A549 (cell line): ENCODE results near the gene SLAMF1. TPM values are rescaled to one million over a fixed set of nuclear protein-coding genes. Genes with fewer than 3 reads are reported as not detected.
A peak's percentile ranks its signal among the peaks of the same experiment; 100 is the strongest.

ENCODE experiments used
- ATAC-seq, 2 experiments: fragments of 200-7000 bp in 1 of 2; fragments of >200 bp in 1 of 2; cut with Nextera tagmentation in 1 of 2; cut with Tn5 transposase in 1 of 2; 3 replicates each; pipeline versions ENCODE4 v1.8.0 to v1.9.1; 2018 to 2020; ENCODE audit warnings: mild to moderate bottlenecking in 1 of 2, moderate library complexity in 1 of 2
- CTCF ChIA-PET: fragments of 300-600 bp; sonication (Branson Sonifier 250); formaldehyde crosslinking; extraction: SDS; loops from one replicate; lab custom pipeline; 2021; ENCODE audit warnings: antibody characterized with exemption, inconsistent platforms; lab: Yijun Ruan, JAX
- POLR2A ChIA-PET: fragments of 350-600 bp; formaldehyde crosslinking; extraction: SDS; loops from one replicate; lab custom pipeline; 2021; ENCODE audit warnings: antibody characterized with exemption, inconsistent platforms; lab: Yijun Ruan, JAX
- DNase-seq, 2 experiments: peaks; one replicate each; pipeline versions ENCODE4 v3.0.0 to v3.0.0-alpha.2; 2011 to 2016; ENCODE audit warnings: low read depth in 1 of 2, low spot score in 1 of 2
- FAIRE-seq: peaks from 2 replicates; lab custom pipeline; 2011; peaks lifted over from hg19 to GRCh38; lab: Jason Lieb, UNC
- H3K27ac ChIP-seq, 2 experiments: fragments of >200 bp; sonication (Bioruptor Twin); formaldehyde crosslinking; 3 replicates each; pipeline ENCODE4 v1.5.1; 2016 to 2017
- H3K4me1 ChIP-seq: fragments of >200 bp; sonication (Bioruptor Twin); formaldehyde crosslinking; 3 replicates; pipeline ENCODE4 v1.6.1; 2016
- H3K4me2 ChIP-seq: fragments of >200 bp; sonication (Bioruptor Twin); formaldehyde crosslinking; 3 replicates; pipeline ENCODE4 v1.6.1; 2016
- H3K4me3 ChIP-seq: fragments of >200 bp; sonication (Bioruptor Twin); formaldehyde crosslinking; 3 replicates; pipeline ENCODE4 v1.5.1; 2016
- H3K9me3 ChIP-seq: fragments of >200 bp; sonication (Bioruptor Twin); formaldehyde crosslinking; 3 replicates; pipeline ENCODE4 v1.6.1; 2016
- CHD4 ChIP-seq: fragments of 200-600 bp; sonication (generic); IDR thresholded peaks from 2 replicates; pipeline ENCODE4 v1.6.1; 2016; ENCODE audit warnings: antibody characterized with exemption, mild to moderate bottlenecking, borderline replicate concordance
- CTCF ChIP-seq: fragments of >200 bp; sonication (Bioruptor Twin); formaldehyde crosslinking; IDR thresholded peaks from 3 replicates; pipeline ENCODE4 v1.5.1; 2016
- E2F6 ChIP-seq: IDR thresholded peaks from 2 replicates; pipeline ENCODE4 v1.6.1; 2012; ENCODE audit warnings: low read depth, borderline replicate concordance
- ESRRA ChIP-seq: fragments of 150-350 bp; IDR thresholded peaks from 2 replicates; pipeline ENCODE4 v1.6.1; 2014; ENCODE audit warnings: mild to moderate bottlenecking, low read length, borderline replicate concordance
- FOSL2 ChIP-seq, 2 experiments: fragments of 450-650 bp in 1 of 2; fragments of >200 bp in 1 of 2; sonication (Bioruptor Twin) in 1 of 2; formaldehyde crosslinking; IDR thresholded peaks; 2 replicates each; pipeline versions ENCODE4 v1.5.0 to v1.6.1; 2016 to 2020; ENCODE audit warnings: mild to moderate bottlenecking in 1 of 2, moderate library complexity in 1 of 2
- FOXS1 ChIP-seq: fragments of 250-450 bp; sonication (Bioruptor Pico); IDR thresholded peaks from 2 replicates; pipeline ENCODE4 v1.5.0; 2020; ENCODE audit warnings: mild to moderate bottlenecking, moderate library complexity
- HEYL ChIP-seq: fragments of 250-450 bp; sonication (Bioruptor Pico); IDR thresholded peaks from 2 replicates; pipeline ENCODE4 v1.8.0; 2021; ENCODE audit warnings: mild to moderate bottlenecking, moderate library complexity
- HMGXB4 ChIP-seq: fragments of 250-450 bp; sonication (Bioruptor Pico); IDR thresholded peaks from 2 replicates; pipeline ENCODE4 v1.5.0; 2021; ENCODE audit warnings: mild to moderate bottlenecking, moderate library complexity, borderline replicate concordance
- HOXB13 ChIP-seq: fragments of 250-450 bp; sonication (Bioruptor Pico); IDR thresholded peaks from 2 replicates; pipeline ENCODE4 v1.5.0; 2020; ENCODE audit warnings: low read depth, mild to moderate bottlenecking, moderate library complexity
- HOXB5 ChIP-seq: fragments of 250-450 bp; sonication (Bioruptor Pico); IDR thresholded peaks from 2 replicates; pipeline ENCODE4 v1.5.0; 2020; ENCODE audit warnings: mild to moderate bottlenecking, moderate library complexity
- KDM1A ChIP-seq: fragments of 200-600 bp; sonication (generic); IDR thresholded peaks from 2 replicates; pipeline ENCODE4 v1.6.1; 2016; ENCODE audit warnings: low read depth, mild to moderate bottlenecking
- MAFK ChIP-seq: fragments of 450-650 bp; IDR thresholded peaks from 2 replicates; pipeline ENCODE4 v1.6.1; 2014; ENCODE audit not compliant: partially characterized antibody
- NFE2L2 ChIP-seq: fragments of 150-350 bp; conservative IDR thresholded peaks from 2 replicates; pipeline ENCODE4 v1.6.1; 2014; ENCODE audit warnings: low read length
- POLR2AphosphoS2 ChIP-seq: conservative IDR thresholded peaks from 2 replicates; pipeline ENCODE4 v1.6.1; 2012; ENCODE audit warnings: low read length, improper control_type of control experiment, inconsistent platforms
- RARB ChIP-seq: fragments of 250-450 bp; sonication (Bioruptor Pico); IDR thresholded peaks from 2 replicates; pipeline ENCODE4 v1.8.0; 2021; ENCODE audit warnings: mild to moderate bottlenecking, moderate library complexity
- RCOR1 ChIP-seq: fragments of 150-350 bp; IDR thresholded peaks from 2 replicates; pipeline ENCODE4 v1.6.1; 2014; ENCODE audit warnings: antibody characterized with exemption, low read length, low read depth
- SMC3 ChIP-seq: fragments of >200 bp; sonication (Bioruptor Twin); formaldehyde crosslinking; IDR thresholded peaks from 3 replicates; pipeline ENCODE4 v1.6.1; 2018; ENCODE audit warnings: inconsistent platforms
- ZC3H11A ChIP-seq: fragments of 450-650 bp; IDR thresholded peaks from 2 replicates; pipeline ENCODE4 v1.6.1; 2014; ENCODE audit warnings: antibody characterized with exemption, mild to moderate bottlenecking
- ZFP36 ChIP-seq: fragments of 450-650 bp; IDR thresholded peaks from 2 replicates; pipeline ENCODE4 v1.6.1; 2014; ENCODE audit warnings: borderline replicate concordance; ENCODE audit not compliant: partially characterized antibody
- WGBS: methylation state at CpG from one replicate; pipeline ENCODE4 v1.1.6; 2017; ENCODE audit errors: missing lambda C conversion rate; 5-methylcytosine and 5-hydroxymethylcytosine counted together
- polyA plus RNA-seq, 4 experiments: library from polyadenylated mRNA; depleted of rRNA in 3 of 4; stranded (reverse); fragments of >200 nt; fragmentation: RNase III in 1 of 4; extraction: RNeasy Plus Mini Kit Qiagen cat#74134 plus additional on column Dnase treatment in 1 of 4; gene quantifications; 2 replicates in 3 of 4; 3 replicates in 1 of 4; pipeline ENCODE4 v1.2.3, GENCODE V29; 2011 to 2017
- TF ChIP-seq, protein P1 (sequence below): IDR thresholded peaks from 2 replicates; pipeline ENCODE4 v1.6.1; 2012

The SLAMF1 gene
- polyA plus RNA-seq, 2 of the 4 experiments (the other 2 are of a cell fraction) = not detected

- Histone ChIP-seq H3K4me1 (no peaks in the 10 kb centered on the region), H3K27ac (no peak overlapping the region), H3K9me3 (0 out of 3 replicates have a peak, but pooled peaks cover 2% of the 10 kb centered on the region), H3K4me2 (no peak overlapping the region), H3K4me3 (no peak overlapping the region)
- ChIA-PET CTCF (interaction anchor here (1.0 kb wide), 2 partner anchors 93 to 517 kb away, joined by 3 read pairs; no protein-coding TSS in a partner anchor), POLR2A (no interaction called here)
- no peak for DNase-seq
- no peak for ATAC-seq
- no peak for FAIRE-seq
- 0% methylated on average over 1 of the region's 1 CpG for WGBS
- TF ChIP-seq POLR2AphosphoS2 (no peak), FOXS1 (CRISPR knock-in tag) (no peak), HOXB5 (CRISPR knock-in tag) (no peak), CTCF (no peak), ESRRA (no peak), RCOR1 (no peak), HEYL (CRISPR knock-in tag) (no peak), HMGXB4 (CRISPR knock-in tag) (no peak), CHD4 (no peak), MAFK (no peak)
- TF ChIP-seq, protein P1, sequence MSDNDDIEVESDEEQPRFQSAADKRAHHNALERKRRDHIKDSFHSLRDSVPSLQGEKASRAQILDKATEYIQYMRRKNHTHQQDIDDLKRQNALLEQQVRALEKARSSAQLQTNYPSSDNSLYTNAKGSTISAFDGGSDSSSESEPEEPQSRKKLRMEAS = no peak
Measured at GRCh38 chr1:160580221-160580812, 66.5 kb downstream of the SLAMF1 start.

DNA sequence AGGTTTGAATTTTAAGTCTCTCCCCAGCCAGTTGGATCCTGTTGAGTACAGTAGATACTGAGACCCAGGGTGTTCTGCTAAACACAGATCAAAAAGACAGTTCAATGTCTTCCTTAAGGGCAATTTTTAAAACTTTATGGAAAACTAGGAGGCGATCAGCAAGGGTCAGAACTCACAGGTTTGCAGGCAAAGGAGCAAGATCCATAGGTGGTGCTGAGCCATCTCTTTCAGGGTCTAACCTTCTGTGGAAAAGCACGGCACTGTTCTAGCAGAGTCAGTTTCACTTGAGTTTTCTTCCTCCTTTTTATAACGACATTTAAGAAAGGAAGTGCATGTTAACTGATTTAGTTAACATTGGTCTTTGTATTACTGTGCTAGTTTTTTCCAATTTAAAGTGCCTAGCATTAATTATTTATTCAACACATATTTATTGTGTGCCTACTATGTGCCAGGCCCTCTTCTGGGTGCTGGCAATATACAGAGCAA lies 67.6 kb downstream of the SLAMF1 start, which contains the start of gene CD84:
CD84 (minus strand) TSS at position 281 of the 486 bp plus-strand sequence; CDS start at position 222, 59 bp downstream.
- H3K27ac ChIP-seq = no peak within 1 kb of the TSS
- 61% methylated on average over 3 of the region's 3 CpGs for WGBS
- FAIRE-seq (no peak), ATAC-seq (no peak), DNase-seq (no peak)
- no peak within 1 kb of the TSS for H3K4me3 ChIP-seq
- H3K4me1 ChIP-seq = no peaks in the 10 kb centered on the region
- ChIA-PET POLR2A (no interaction called here), CTCF (interaction anchor here (1.0 kb wide), 1 partner anchor 30 kb away, joined by 3 read pairs; no protein-coding TSS in a partner anchor)
- no peak within 1 kb of the TSS for H3K4me2 ChIP-seq
- TF ChIP-seq HOXB13 (CRISPR knock-in tag) (no peak), SMC3 (no peak), ZC3H11A (no peak), KDM1A (no peak)
- H3K9me3 ChIP-seq = 0 out of 3 replicates have a peak, but pooled peaks cover 2% of the 10 kb centered on the region

DNA sequence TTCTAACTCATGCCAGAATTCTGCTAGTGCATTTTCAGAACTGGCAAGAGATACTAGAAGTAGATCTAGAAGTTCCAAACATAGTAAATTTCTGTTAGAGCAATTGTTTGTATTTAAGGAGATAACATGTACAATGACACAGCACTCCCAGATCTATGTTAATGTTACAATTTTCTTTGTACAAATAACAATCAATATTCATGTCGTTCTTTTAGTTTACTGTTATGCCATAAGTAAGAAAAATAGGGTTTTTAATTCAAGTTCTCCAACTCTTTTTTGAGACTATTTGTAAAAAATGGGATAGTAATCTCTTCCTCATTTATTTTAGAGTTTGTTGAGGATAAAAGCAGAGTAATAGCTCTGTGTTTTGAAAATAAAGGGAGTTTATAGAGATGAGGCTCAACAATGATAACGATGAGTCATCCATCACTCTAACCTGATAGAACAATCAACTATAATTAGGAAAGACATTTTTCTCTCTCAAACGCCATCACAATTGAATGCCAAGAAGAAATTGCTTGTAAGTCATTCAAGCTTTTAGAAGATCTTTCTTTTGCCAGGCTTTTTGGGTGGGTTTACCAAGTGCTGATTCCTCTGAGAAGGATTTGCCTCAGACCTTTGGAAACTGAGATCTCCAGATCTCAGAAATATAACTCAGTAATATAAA lies 68.2 kb downstream of the SLAMF1 start:
- Histone ChIP-seq H3K4me2 (no peak overlapping the region), H3K9me3 (0 out of 3 replicates have a peak, but pooled peaks cover 2% of the 10 kb centered on the region), H3K27ac (no peak overlapping the region), H3K4me3 (no peak overlapping the region), H3K4me1 (no peaks in the 10 kb centered on the region)
- FAIRE-seq (no peak), DNase-seq (no peak), ATAC-seq (no peak)
- POLR2A ChIA-PET = no interaction called here
- 19% methylated on average over 3 of the region's 3 CpGs for WGBS
- TF ChIP-seq SMC3 (no peak), E2F6 (no peak), NFE2L2 (peak; percentile 54; the same call in 1 of the 2 replicates), RARB (CRISPR knock-in tag) (no peak), MAFK (peak; percentile 42), FOSL2 (IDR thresholded peaks at IDR 0.05) (no peak), FOSL2 (CRISPR knock-in tag; IDR thresholded peaks at IDR 0.05) (peak; percentile 57), ZFP36 (no peak), ZC3H11A (no peak)
- CTCF ChIA-PET = interaction anchor here (1.0 kb wide), 1 partner anchor 30 kb away, joined by 3 read pairs; no protein-coding TSS in a partner anchor
